CD4-positive, alpha-beta T cell treated with Interleukin-6 for 4 hours (primary cell): ENCODE measurements around the gene KCNN3.

Experiments
- DNase-seq: peaks from one replicate; pipeline ENCODE4 v3.0.0-alpha.2; 2020; ENCODE audit warnings: mixed read lengths

KCNN3 gene

GRCh38 chr1:154809436-154810413 is 60.4 kb downstream of the KCNN3 start:
- DNase-seq: no peak

- no peak for DNase-seq
Observed at GRCh38 chr1:154808909-154809262, 61.2 kb downstream of the KCNN3 start.

- no peak for DNase-seq
Observed at GRCh38 chr1:154808261-154808908, 61.7 kb downstream of the KCNN3 start.

GRCh38 chr1:154807048-154807591 is 63.0 kb downstream of the KCNN3 start:
- no peak for DNase-seq

GRCh38 chr1:154806333-154806732 is 63.7 kb downstream of the KCNN3 start:
- DNase-seq: no peak

- no peak for DNase-seq
Observed at GRCh38 chr1:154802982-154803920, 66.8 kb downstream of the KCNN3 start.

GRCh38 chr1:154802336-154802969 is 67.6 kb downstream of the KCNN3 start:
- DNase-seq: no peak

GRCh38 chr1:154801234-154802011 is 68.7 kb downstream of the KCNN3 start:
- no peak for DNase-seq

GRCh38 chr1:154799188-154799587 is 70.9 kb downstream of the KCNN3 start:
- DNase-seq: no peak

GRCh38 chr1:154798645-154799044 is 71.4 kb downstream of the KCNN3 start:
- no peak for DNase-seq

GRCh38 chr1:154797175-154797574 is 72.9 kb downstream of the KCNN3 start:
- DNase-seq: no peak

- DNase-seq: no peak
Observed at GRCh38 chr1:154796303-154796892, 73.7 kb downstream of the KCNN3 start.

- DNase-seq: no peak
Observed at GRCh38 chr1:154794608-154795007, 75.5 kb downstream of the KCNN3 start.

- DNase-seq: no peak
Observed at GRCh38 chr1:154793685-154794084, 76.4 kb downstream of the KCNN3 start.

GRCh38 chr1:154792899-154793298 is 77.2 kb downstream of the KCNN3 start:
- no peak for DNase-seq

- peak; percentile 90 for DNase-seq
Observed at GRCh38 chr1:154791292-154792166, 78.6 kb downstream of the KCNN3 start.

GRCh38 chr1:154788886-154789285 is 81.2 kb downstream of the KCNN3 start:
- DNase-seq: no peak

- no peak for DNase-seq
Observed at GRCh38 chr1:154788110-154788870, 81.8 kb downstream of the KCNN3 start.
